CD4-positive, alpha-beta T cell treated with Interleukin-2 at 100 ng/mL for 4 hours (primary cell): ENCODE results near the gene DDB1.

ENCODE experiments used
- DNase-seq: peaks from one replicate; pipeline ENCODE4 v3.0.0-alpha.2; 2020; ENCODE audit warnings: low spot score

The DDB1 gene

DNA sequence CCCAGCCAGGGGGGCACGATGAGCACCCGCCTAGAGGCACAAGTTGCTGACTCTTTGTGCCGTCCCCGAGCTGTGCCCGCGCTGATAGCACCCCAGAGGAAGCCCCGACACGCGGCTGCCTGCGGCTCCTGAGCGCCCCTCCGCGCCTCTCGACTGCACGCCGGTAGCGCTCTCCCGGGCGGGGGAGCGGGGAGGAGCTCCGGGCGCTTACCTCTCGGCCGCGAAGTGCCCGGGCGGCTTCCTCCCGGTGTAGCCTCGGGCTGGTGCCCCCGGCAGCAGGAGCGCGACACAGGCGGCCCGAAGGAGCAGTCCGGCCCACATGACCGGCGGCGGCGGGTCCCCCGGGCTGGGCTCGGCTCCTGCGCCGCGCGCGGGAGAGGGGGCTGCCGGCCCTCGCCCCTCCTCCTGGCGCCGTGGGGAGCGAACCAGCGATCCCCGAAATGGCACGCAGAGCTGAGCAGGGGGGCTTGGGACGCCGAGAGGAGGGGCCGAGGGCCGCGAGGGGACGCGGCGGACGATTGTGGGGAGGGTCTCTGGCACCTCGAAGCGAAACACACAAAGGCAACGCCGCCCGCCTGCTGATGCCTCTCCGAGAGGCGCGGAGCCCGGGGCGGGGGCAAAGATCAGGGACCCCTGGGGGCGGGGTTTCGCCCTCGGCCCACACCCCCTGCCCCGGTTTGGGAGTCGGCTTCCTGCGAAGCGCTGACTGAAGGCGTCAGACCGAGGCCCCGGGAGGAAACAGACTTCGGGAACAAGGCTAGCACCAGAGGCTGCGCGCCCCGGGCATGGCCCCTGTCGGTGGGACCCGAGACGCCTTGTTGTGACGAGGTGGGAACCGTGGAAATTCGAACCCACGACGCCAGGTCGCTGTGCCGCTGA lies 37.9 kb downstream of the DDB1 start, which contains the start of gene VWCE:
Gene VWCE (minus strand): TSS at position 600 of the 879 bp plus-strand sequence. CDS start 279 bp downstream, at position 321.
- DNase-seq = peak; percentile 38

DNA sequence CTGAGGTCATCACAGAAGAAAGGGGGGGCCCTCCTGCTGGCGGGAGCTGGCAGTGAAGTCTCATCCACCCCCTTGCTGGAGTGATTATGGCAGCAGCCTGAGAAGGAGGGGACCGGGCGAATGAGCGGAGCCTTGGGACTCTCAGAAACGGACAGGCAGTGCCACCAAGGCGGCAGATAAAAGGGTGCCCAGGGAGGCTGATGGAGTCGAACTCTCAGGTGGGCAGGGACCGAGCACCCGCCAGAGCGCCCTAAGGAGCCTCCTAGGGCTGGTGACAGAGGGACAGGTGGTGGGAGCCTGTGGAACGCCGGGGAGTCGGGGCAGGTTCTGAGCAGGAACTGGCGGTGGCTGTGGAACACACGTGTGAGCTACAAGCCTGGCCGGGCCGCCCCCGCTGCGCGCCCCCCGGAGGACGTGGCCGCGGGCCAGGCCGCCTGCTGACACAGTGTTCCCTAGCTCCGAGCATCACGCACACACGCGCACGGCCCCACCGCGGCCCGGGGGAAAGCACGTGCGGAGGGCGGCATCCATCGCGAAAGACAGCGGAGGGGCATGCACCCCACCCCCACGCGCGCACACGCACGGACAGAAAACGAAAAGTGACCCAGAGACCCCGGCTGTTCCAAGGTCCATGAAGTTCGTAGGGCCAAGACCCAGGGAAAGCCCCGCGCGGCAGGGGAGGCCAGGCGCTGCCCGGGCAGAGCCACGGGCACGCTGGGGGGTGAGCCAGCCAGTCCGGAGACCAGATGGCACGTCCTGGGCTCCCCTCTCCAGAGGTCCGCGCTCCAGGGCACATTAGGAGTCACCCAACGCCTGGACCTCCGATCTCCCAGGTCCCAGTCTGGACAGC lies 38.8 kb downstream of the DDB1 start:
- no peak for DNase-seq

DNA sequence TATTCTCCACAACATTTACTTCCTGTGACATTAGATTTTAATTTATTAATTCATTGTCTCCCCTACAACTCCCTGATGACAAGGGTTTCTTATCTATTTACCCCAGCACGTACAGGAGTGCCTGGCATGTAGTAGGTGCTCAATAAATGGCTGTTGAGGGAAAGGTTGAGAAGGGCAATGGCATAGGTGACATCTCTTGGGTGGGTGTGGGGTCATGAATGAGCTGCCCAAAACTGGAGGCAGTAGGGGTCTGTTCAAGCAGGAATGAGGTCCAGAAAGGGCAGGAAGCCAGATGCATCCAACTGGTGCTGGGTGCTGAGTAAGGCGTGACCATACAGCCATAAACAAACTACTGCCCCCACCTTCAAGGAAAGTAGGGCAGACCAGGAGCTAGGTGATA lies 40.5 kb downstream of the DDB1 start:
- DNase-seq = no peak

- no peak for DNase-seq
These were observed 41.8 kb downstream of the DDB1 start for GRCh38 chr11:61290905-61291690.

GRCh38 chr11:61287338-61287977 lies 45.4 kb downstream of the DDB1 start:
- DNase-seq = no peak

GRCh38 chr11:61283613-61284012 lies 49.3 kb downstream of the DDB1 start:
- no peak for DNase-seq

DNA sequence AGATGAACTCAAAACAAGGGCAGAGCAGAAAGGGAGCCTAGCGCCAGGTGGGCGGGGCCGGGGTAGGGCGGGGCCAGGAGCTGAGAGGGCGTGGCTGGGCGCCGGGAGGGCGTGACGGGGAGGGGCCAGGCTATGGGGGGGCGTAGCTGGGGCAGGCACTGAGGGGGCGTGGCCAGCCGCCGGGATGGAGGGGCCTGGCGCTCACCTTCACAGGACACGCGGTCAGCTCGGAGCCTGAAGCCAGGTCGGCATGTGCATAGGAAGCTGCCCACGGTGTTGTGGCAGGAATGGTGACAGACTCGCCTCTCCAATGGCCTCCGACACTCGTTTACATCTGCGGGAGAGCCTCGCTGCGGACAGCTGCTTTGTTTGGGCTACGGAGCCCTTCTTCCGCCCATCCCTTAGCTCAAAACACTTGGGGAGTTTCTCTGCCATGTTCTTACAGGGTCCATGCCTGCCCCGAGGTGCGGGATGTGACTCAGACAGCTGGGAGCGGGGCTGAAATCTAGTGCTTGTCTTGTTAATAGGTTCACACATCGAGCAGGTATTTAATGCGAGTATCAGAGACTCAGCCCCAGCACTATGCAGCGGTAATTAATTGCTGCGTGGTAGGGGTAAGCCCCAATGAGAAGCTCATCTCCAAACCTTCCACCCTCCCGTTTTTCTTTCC lies 51.2 kb downstream of the DDB1 start:
- no peak for DNase-seq

GRCh38 chr11:61280883-61281580 lies 51.9 kb downstream of the DDB1 start:
- no peak for DNase-seq

DNA sequence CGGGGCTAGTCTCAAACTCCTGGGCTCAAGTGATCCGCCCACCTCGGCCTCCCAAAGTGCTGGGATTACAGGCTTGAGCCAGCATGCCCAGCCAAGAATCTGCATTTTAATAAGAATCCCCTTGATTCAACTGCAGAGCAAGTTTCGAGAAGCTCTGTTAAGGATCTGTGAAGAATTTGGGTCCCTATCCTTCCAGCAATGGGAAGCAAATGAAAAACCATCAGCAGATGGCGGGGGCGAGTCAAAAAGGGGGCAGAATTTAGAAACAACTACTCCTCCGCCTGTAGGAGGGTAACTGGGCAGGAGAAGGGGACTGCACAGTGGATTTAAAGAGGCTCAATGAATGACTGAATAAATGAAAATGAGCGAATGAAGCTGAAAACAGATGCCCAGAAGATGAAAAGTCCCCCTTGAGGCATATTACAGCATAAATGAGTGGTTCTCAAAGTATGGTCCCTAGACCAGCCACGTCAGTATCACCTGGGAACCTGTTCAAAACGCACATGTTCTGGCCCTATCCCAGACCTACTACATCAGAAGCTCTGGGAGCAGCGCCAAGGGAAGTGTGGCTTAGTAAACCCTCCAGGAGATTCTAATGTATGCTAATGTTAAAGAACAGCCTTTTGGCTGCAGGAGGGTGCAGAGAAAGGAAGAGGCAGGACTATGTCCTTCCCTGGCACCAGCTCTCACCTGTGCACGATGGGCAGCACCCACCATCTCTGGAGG lies 52.8 kb downstream of the DDB1 start:
- no peak for DNase-seq

- DNase-seq = no peak
These were observed 54.9 kb downstream of the DDB1 start for GRCh38 chr11:61278001-61278470.

GRCh38 chr11:61277186-61278000 lies 55.5 kb downstream of the DDB1 start:
- no peak for DNase-seq

DNA sequence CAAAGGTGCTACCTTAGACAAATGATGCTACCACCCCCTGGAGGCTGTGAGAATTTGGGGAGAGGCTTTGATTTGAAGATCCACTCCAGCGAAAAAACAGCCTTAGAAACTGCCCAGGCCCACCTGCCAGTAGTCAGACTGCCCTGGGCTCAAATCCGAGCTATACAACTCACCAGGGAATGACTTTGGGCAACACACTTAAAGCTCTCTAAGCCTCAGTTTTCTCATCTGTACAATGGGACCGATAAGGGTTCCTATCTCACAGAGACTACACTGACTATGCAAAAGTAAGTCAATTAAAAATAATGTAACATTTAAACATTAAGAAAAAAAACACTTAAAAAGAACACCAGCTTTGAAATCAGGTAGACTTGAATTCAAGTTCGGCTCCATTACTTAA lies 57.7 kb downstream of the DDB1 start:
- DNase-seq = no peak

- DNase-seq = no peak
These were observed 58.8 kb downstream of the DDB1 start for GRCh38 chr11:61274084-61274483.

- no peak for DNase-seq
These were observed 59.5 kb downstream of the DDB1 start for GRCh38 chr11:61273178-61274078.

DNA sequence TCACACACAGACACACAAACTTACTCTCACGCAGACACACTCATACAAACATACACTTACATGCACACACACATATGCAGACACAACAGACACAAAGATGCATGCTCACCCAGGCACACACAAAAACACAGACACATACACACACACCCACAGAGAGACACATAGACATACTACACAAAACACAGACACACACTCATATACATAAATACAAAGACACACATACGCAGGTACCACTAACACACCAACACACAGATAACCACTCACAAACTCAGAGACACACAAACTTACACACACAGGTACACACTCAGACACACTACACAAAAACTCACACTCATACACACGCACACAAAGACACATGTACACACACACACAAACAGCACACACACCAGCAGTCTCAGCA lies 60.2 kb downstream of the DDB1 start:
- DNase-seq = no peak

DNA sequence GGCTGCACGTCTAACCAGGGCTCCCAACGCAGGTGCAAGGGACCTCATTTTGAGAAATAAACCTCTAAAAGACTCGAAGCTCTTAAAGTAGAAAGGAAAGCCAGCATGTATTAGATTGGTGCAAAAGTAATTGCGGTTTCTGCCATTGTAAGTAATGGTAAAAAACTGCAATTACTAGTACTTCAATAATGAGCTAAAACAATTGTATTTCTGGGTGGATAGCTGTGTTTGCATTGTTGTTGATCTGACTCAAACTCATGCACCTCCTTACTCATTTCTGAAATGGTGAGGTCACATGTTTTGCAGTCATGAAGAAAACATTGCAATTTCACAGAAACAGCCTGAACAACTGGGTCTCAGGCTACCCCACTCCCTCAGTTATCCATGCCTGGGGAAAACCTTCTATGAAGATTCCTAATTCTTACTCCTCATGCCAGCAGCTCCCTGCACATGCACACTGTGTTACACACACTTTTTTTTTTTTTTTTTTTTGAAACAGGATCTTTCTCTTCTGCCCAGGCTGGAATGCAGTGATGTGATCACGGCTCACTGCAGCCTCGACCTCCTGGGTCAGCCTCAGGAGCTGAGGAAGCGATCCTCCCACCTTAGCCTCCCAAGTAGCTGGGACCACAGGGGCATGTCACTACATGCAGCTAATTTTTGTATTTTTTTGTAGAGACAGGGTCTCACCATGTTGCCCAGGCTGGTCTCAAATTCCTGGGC lies 62.4 kb downstream of the DDB1 start:
- DNase-seq = no peak
